ENCODE data around the gene KLHL9. TPM values are rescaled to one million over a fixed set of nuclear protein-coding genes. Genes with fewer than 3 reads are reported as not detected.

Gene KLHL9
- total RNA-seq, 2 donors from 2014 or later, result 20.4 to 23.9 TPM

DNA sequence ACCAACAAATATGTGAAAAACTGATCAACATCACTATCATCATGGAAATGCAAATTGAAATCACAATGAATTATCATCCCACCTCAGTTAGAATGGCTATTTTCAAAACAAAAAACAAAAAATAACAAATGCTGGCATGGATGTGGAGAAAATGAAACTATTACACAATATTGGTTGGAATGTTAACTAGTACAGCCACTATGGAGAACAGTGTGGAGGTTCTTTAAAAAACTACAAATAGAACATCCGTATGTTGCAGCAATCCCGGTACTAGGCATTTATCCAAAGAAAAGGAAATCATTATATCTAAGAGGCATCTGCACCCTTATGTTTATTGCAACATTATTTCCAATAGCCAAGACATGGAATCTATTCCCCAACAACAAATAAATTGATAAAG, 21.1 kb downstream of the KLHL9 start:
- H3K27me3 ChIP-seq, result no peaks in the 10 kb centered on the region
- H3K4me1 ChIP-seq, result no peaks in the 10 kb centered on the region
- no peaks in the 10 kb centered on the region for H3K9me3 ChIP-seq
- H3K9ac ChIP-seq (ENCODE audit: low read depth in 2 of 2, low read length in 2 of 2), result no peak overlapping the region
- TF ChIP-seq, protein P1, sequence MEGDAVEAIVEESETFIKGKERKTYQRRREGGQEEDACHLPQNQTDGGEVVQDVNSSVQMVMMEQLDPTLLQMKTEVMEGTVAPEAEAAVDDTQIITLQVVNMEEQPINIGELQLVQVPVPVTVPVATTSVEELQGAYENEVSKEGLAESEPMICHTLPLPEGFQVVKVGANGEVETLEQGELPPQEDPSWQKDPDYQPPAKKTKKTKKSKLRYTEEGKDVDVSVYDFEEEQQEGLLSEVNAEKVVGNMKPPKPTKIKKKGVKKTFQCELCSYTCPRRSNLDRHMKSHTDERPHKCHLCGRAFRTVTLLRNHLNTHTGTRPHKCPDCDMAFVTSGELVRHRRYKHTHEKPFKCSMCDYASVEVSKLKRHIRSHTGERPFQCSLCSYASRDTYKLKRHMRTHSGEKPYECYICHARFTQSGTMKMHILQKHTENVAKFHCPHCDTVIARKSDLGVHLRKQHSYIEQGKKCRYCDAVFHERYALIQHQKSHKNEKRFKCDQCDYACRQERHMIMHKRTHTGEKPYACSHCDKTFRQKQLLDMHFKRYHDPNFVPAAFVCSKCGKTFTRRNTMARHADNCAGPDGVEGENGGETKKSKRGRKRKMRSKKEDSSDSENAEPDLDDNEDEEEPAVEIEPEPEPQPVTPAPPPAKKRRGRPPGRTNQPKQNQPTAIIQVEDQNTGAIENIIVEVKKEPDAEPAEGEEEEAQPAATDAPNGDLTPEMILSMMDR (IDR thresholded peaks at IDR 0.05), result no peak
- no peak overlapping the region for H3K4me3 ChIP-seq
- H3K36me3 ChIP-seq, result no peaks in the 10 kb centered on the region
- intact Hi-C loops (cut with DNase I), result loop anchor here (10.0 kb wide), 1 partner anchor 481 kb away; no protein-coding TSS in a partner anchor
- no peak overlapping the region for H3K27ac ChIP-seq
- no peak for DNase-seq

DNA sequence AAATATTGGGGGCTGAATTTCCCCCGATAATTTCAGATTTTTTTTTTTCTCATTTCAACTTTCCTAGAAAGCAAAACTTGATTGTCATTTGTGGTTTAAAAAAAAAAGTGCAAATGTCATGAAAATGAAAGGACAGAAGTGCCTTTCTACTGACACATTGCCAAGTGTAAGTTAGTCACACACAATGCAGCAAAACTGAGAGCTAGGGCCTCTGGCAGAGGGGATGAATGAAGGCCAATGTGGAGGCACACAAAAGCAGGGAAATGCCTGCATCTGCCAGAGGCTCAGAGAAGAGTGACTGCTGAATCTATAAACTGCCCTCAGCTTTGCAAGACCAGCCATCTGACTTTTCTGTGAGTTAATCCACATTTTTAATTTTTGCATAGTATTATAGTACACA, 23.3 kb downstream of the KLHL9 start:
- no peak overlapping the region for H3K27ac ChIP-seq
- H3K9ac ChIP-seq (ENCODE audit: low read depth in 2 of 2, low read length in 2 of 2), result no peak overlapping the region
- H3K36me3 ChIP-seq, result no peaks in the 10 kb centered on the region
- no peak for DNase-seq
- H3K9me3 ChIP-seq, result no peaks in the 10 kb centered on the region
- H3K4me1 ChIP-seq, result no peaks in the 10 kb centered on the region
- H3K27me3 ChIP-seq, result no peaks in the 10 kb centered on the region
- no peak overlapping the region for H3K4me3 ChIP-seq
- intact Hi-C loops (cut with DNase I), result loop anchor here (10.0 kb wide), 1 partner anchor 483 kb away; no protein-coding TSS in a partner anchor
- TF ChIP-seq, protein P1 (IDR thresholded peaks at IDR 0.05), result no peak

DNA sequence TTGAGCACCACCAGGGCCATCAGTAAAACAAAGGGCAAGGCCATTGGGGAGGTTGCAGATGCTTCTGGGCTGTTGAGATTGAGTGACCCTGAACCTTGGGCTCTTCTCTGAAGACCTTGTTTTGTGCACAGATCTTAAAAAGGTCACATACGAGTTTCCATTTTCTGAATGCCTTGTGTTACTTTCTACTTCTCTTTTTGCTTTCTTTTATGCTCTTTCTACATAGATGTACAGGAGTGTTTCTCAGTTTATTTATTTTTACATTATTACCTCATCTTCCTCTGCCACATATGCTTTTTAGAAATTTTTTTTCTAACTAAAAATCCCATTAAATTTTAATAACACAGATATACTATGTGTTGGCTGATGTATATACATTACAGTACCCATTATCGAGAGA, 30.0 kb downstream of the KLHL9 start, which contains the start of gene IFNA5:
IFNA5 (minus strand) TSS at position 101 of the 400 bp plus-strand sequence; CDS start at position 44, 57 bp downstream.
- no peak for DNase-seq
- no peak within 1 kb of the TSS for H3K4me3 ChIP-seq
- H3K9me3 ChIP-seq, result no peaks in the 10 kb centered on the region
- no peak within 1 kb of the TSS for H3K9ac ChIP-seq (ENCODE audit: low read depth in 2 of 2, low read length in 2 of 2)
- H3K27ac ChIP-seq, result no peak within 1 kb of the TSS
- no peaks in the 10 kb centered on the region for H3K27me3 ChIP-seq
- intact Hi-C loops (cut with DNase I), result no loop called here
- H3K4me1 ChIP-seq, result no peaks in the 10 kb centered on the region
- no peaks in the 10 kb centered on the region for H3K36me3 ChIP-seq
- TF ChIP-seq, protein P1 (IDR thresholded peaks at IDR 0.05), result no peak

DNA sequence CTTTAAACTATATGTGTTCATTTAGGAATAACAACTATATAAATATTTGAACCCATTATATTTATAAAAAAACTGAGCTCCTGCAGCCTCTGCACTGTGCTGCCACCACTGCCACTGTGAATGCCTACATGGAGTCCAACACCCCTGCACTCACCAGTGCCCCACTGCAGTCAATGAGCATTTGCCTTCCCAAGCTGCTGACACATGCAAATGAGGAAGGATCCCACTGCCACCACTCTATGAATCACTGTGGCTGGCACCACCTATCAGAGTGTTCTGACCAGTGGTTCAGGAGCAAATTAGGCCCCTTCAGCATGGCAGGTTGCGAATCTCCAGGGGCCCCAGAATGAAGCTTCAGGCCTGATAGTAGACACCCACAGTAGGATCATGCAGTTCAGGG, 39.2 kb downstream of the KLHL9 start:
- no peak for DNase-seq
- Histone ChIP-seq H3K36me3 (no peaks in the 10 kb centered on the region), H3K27me3 (no peaks in the 10 kb centered on the region), H3K27ac (no peak overlapping the region), H3K9me3 (no peaks in the 10 kb centered on the region), H3K4me1 (no peaks in the 10 kb centered on the region), H3K4me3 (no peak overlapping the region), H3K9ac (ENCODE audit: low read depth in 2 of 2, low read length in 2 of 2) (no peak overlapping the region)
- intact Hi-C loops (cut with DNase I), result no loop called here
- TF ChIP-seq, protein P1 (IDR thresholded peaks at IDR 0.05), result no peak

DNA sequence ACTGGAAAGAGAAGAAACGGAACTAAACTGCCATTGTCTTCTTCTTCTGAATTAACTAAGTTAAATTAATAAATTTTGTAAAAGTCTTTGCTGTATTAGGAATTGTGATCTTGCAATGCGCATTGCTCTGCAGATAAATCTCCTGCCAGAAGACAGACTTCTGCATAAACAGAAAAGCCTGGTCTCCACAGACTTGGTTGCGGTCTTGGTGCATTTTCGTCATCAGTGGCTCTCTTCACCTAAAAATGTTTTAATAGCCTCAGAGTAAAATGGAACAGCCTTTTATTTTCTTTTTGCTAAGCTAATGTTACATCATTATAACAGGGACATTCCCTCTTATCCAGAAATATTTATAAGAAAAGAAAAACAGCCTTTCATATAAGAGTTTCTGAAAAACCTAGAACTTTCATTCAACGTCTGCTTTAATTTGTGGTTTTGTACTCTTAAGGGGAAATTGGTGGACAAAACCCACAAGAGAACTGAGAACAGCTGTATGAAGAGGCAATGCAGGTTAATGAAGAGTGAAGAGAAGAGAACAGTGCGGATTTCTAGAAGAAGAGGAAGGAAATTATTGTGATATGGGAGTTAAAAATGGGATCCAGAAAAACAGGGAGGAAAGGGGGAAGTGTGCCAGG, 40.2 kb downstream of the KLHL9 start:
- H3K9ac ChIP-seq (ENCODE audit: low read depth in 2 of 2, low read length in 2 of 2), result no peak overlapping the region
- H3K27me3 ChIP-seq, result no peaks in the 10 kb centered on the region
- TF ChIP-seq, protein P1 (IDR thresholded peaks at IDR 0.05), result no peak
- no peaks in the 10 kb centered on the region for H3K36me3 ChIP-seq
- no peaks in the 10 kb centered on the region for H3K9me3 ChIP-seq
- H3K4me1 ChIP-seq, result no peaks in the 10 kb centered on the region
- H3K27ac ChIP-seq, result no peak overlapping the region
- intact Hi-C loops (cut with DNase I), result no loop called here
- H3K4me3 ChIP-seq, result no peak overlapping the region
- DNase-seq, result no peak
